H1 (cell line): ENCODE results near the gene ASCC2. TPM values are rescaled to one million over a fixed set of nuclear protein-coding genes. Genes with fewer than 3 reads are reported as not detected.

Experiments
- CTCF ChIA-PET: fragments of 300-600 bp; sonication (Branson Sonifier 250); formaldehyde crosslinking; loops from one replicate; lab custom pipeline; 2021; ENCODE audit not compliant: partially characterized antibody; lab: Charles Lee
- POLR2A ChIA-PET: fragments of 300-600 bp; sonication (Branson Sonifier 250); formaldehyde crosslinking; loops from one replicate; lab custom pipeline; 2021; ENCODE audit warnings: inconsistent platforms; ENCODE audit not compliant: partially characterized antibody; lab: Charles Lee
- DNase-seq, 2 experiments: peaks; one replicate each; pipeline versions ENCODE4 v3.0.0 to v3.0.0-alpha.2; 2010 to 2022; ENCODE audit warnings: low spot score in 2 of 2, low read depth in 1 of 2, mixed read lengths in 1 of 2
- FAIRE-seq: peaks from 2 replicates; lab custom pipeline; 2011; peaks lifted over from hg19 to GRCh38; lab: Jason Lieb, UNC
- H2AFZ ChIP-seq: 2 replicates; pipeline ENCODE4 v1.8.1; 2012; ENCODE audit warnings: low read length, inconsistent platforms
- H2AK5ac ChIP-seq: 2 replicates; pipeline ENCODE4 v1.6.1; 2013; ENCODE audit warnings: low read depth, low read length
- H2BK120ac ChIP-seq: replicated peaks from 2 replicates; pipeline ENCODE3; 2013; ENCODE audit warnings: low read depth, low read length, inconsistent platforms
- H2BK12ac ChIP-seq: 2 replicates; pipeline ENCODE4 v1.6.1; 2013; ENCODE audit warnings: low read depth, low read length
- H2BK15ac ChIP-seq: 2 replicates; pipeline ENCODE4 v1.6.1; 2013; ENCODE audit warnings: low read length
- H2BK20ac ChIP-seq: 2 replicates; pipeline ENCODE4 v1.6.1; 2013; ENCODE audit warnings: low read length
- H2BK5ac ChIP-seq: 2 replicates; pipeline ENCODE4 v1.6.1; 2013; ENCODE audit warnings: low read depth, low read length
- H3K14ac ChIP-seq: 2 replicates; pipeline ENCODE4 v1.6.1; 2013; ENCODE audit warnings: inconsistent platforms; ENCODE audit not compliant: insufficient read length
- H3K18ac ChIP-seq: 2 replicates; pipeline ENCODE4 v1.6.1; 2013; ENCODE audit warnings: low read length; ENCODE audit errors: extremely low read depth
- H3K23ac ChIP-seq: 2 replicates; pipeline ENCODE4 v1.6.1; 2013; ENCODE audit warnings: inconsistent platforms; ENCODE audit not compliant: insufficient read length
- H3K23me2 ChIP-seq: 2 replicates; pipeline ENCODE4 v1.6.1; 2013; ENCODE audit warnings: low read depth, low read length
- H3K27ac ChIP-seq: 2 replicates; pipeline ENCODE4 v1.6.1; 2011; ENCODE audit warnings: low read depth, low read length, inconsistent platforms
- H3K27me3 ChIP-seq, 4 experiments: replicated peaks in 1 of 4; 1 replicate in 1 of 4; 2 replicates in 3 of 4; pipeline versions ENCODE4 v1.6.1 to v1.8.1; 2011 to 2013; ENCODE audit warnings: low read length in 3 of 4, mild to moderate bottlenecking in 3 of 4, inconsistent platforms in 2 of 4, mixed read lengths in 2 of 4, moderate library complexity in 1 of 4; ENCODE audit not compliant: control insufficient read depth in 3 of 4, insufficient read depth in 3 of 4; ENCODE audit errors: extremely low read depth in 1 of 4
- H3K36me3 ChIP-seq, 4 experiments: 2 replicates each; pipeline versions ENCODE4 v1.6.1 to v1.8.1; 2011 to 2013; ENCODE audit warnings: mild to moderate bottlenecking in 4 of 4, low read length in 3 of 4, moderate library complexity in 2 of 4, control low read depth in 1 of 4, inconsistent platforms in 1 of 4; ENCODE audit not compliant: insufficient read depth in 4 of 4, control insufficient read depth in 2 of 4
- H3K4ac ChIP-seq: replicated peaks from 2 replicates; pipeline ENCODE3; 2013; ENCODE audit warnings: low read length, low read depth, mixed read lengths, inconsistent platforms; ENCODE audit not compliant: insufficient read length
- H3K4me1 ChIP-seq, 4 experiments: replicated peaks in 1 of 4; 1 replicate in 1 of 4; 2 replicates in 3 of 4; pipeline versions ENCODE4 v1.6.1 to v1.8.1; 2011 to 2013; ENCODE audit warnings: low read length in 3 of 4, inconsistent platforms in 2 of 4, mixed read lengths in 1 of 4; ENCODE audit not compliant: insufficient read depth in 4 of 4, control insufficient read depth in 3 of 4
- H3K4me2 ChIP-seq, 2 experiments: 2 replicates each; pipeline versions ENCODE4 v1.6.1 to v1.8.1; 2011 to 2013; ENCODE audit warnings: low read depth in 2 of 2, low read length in 2 of 2, control low read depth in 1 of 2, inconsistent platforms in 1 of 2, mild to moderate bottlenecking in 1 of 2; ENCODE audit not compliant: insufficient read depth in 1 of 2
- H3K4me3 ChIP-seq, 4 experiments: fragments of 200-600, 300-600 bp in 1 of 4; sonication (generic), shearing (Covaris generic), sonication (Bioruptor Twin) in 1 of 4; 2 replicates each; pipeline versions ENCODE4 v1.5.1 to v1.8.1; 2011 to 2016; ENCODE audit warnings: low read length in 4 of 4, low read depth in 3 of 4, control low read depth in 2 of 4, inconsistent platforms in 2 of 4, mild to moderate bottlenecking in 2 of 4, mixed read lengths in 1 of 4, moderate library complexity in 1 of 4; ENCODE audit not compliant: insufficient read depth in 2 of 4; ENCODE audit errors: extremely low read depth in 1 of 4
- H3K56ac ChIP-seq: replicated peaks from 2 replicates; pipeline ENCODE3; 2013; ENCODE audit warnings: low read depth, mild to moderate bottlenecking, mixed read lengths, low read length, inconsistent platforms; ENCODE audit not compliant: insufficient read length
- H3K79me1 ChIP-seq: 2 replicates; pipeline ENCODE4 v1.6.1; 2013; ENCODE audit warnings: low read depth, low read length, control low read depth
- H3K79me2 ChIP-seq, 2 experiments: 2 replicates each; pipeline versions ENCODE4 v1.6.1 to v1.8.1; 2012 to 2013; ENCODE audit warnings: low read length in 2 of 2, mild to moderate bottlenecking in 2 of 2, inconsistent platforms in 1 of 2; ENCODE audit not compliant: insufficient read depth in 2 of 2, control insufficient read depth in 1 of 2
- H3K9ac ChIP-seq, 4 experiments: replicated peaks in 1 of 4; 1 replicate in 1 of 4; 2 replicates in 3 of 4; pipeline versions ENCODE4 v1.6.1 to v1.8.1; 2011 to 2013; ENCODE audit warnings: low read depth in 3 of 4, low read length in 3 of 4, control low read depth in 2 of 4, mild to moderate bottlenecking in 2 of 4, moderate library complexity in 2 of 4, inconsistent platforms in 1 of 4; ENCODE audit errors: extremely low read depth in 1 of 4
- H3K9me3 ChIP-seq, 2 experiments: 2 replicates each; pipeline versions ENCODE4 v1.6.1 to v1.8.1; 2012 to 2013; ENCODE audit warnings: mild to moderate bottlenecking in 2 of 2, moderate library complexity in 2 of 2, control low read depth in 1 of 2, inconsistent platforms in 1 of 2, low read depth in 1 of 2, low read length in 1 of 2, mixed read lengths in 1 of 2; ENCODE audit not compliant: insufficient read depth in 2 of 2
- H4K20me1 ChIP-seq, 2 experiments: replicated peaks in 1 of 2; 2 replicates each; pipeline versions ENCODE3 to v1.8.1; 2011 to 2013; ENCODE audit warnings: inconsistent platforms in 2 of 2, low read length in 2 of 2, mild to moderate bottlenecking in 1 of 2; ENCODE audit not compliant: insufficient read depth in 2 of 2, control insufficient read depth in 1 of 2
- H4K5ac ChIP-seq: 2 replicates; pipeline ENCODE4 v1.6.1; 2013; ENCODE audit warnings: low read length, low read depth, mixed read lengths, inconsistent platforms; ENCODE audit not compliant: insufficient read length
- H4K8ac ChIP-seq: 2 replicates; pipeline ENCODE4 v1.8.0; 2013; ENCODE audit warnings: mild to moderate bottlenecking, moderate library complexity, low read length, inconsistent platforms; ENCODE audit not compliant: insufficient read depth; ENCODE audit errors: extremely low read depth
- H4K91ac ChIP-seq: replicated peaks from 2 replicates; pipeline ENCODE3; 2013; ENCODE audit warnings: low read length, mixed read lengths, inconsistent platforms; ENCODE audit not compliant: insufficient read length
- JUN ChIP-seq: IDR thresholded peaks from 2 replicates; pipeline ENCODE4 v1.6.1; 2011; ENCODE audit warnings: low read depth, mild to moderate bottlenecking, improper control_type of control experiment, low read length
- KDM1A ChIP-seq: fragments of 200-600, 300-600 bp; sonication (generic); IDR thresholded peaks from 2 replicates; pipeline ENCODE4 v1.7.1; 2016; ENCODE audit warnings: mild to moderate bottlenecking, low read length, borderline replicate concordance
- KDM4A ChIP-seq: IDR thresholded peaks from one replicate; pipeline ENCODE4 v1.7.1; 2012; ENCODE audit warnings: low read depth, mild to moderate bottlenecking, moderate library complexity, low read length, inconsistent platforms; ENCODE audit not compliant: severe bottlenecking
- KDM5A ChIP-seq: fragments of 200-600 bp; IDR thresholded peaks from 2 replicates; pipeline ENCODE4 v1.7.1; 2012; ENCODE audit warnings: mild to moderate bottlenecking, low read length, inconsistent platforms, mixed read lengths
- NRF1 ChIP-seq: IDR thresholded peaks from 2 replicates; pipeline ENCODE4 v1.6.1; 2011; ENCODE audit warnings: mild to moderate bottlenecking, low read depth, low read length, improper control_type of control experiment
- POU5F1 ChIP-seq: IDR thresholded peaks from 2 replicates; pipeline ENCODE4 v1.6.1; 2011; ENCODE audit warnings: low read depth, mild to moderate bottlenecking, low read length, moderate library complexity
- RAD21 ChIP-seq, 2 experiments: IDR thresholded peaks in 1 of 2; conservative IDR thresholded peaks in 1 of 2; 2 replicates each; pipeline ENCODE4 v1.6.1; 2011; ENCODE audit warnings: low read depth in 2 of 2, low read length in 2 of 2, improper control_type of control experiment in 1 of 2, inconsistent platforms in 1 of 2, mild to moderate bottlenecking in 1 of 2, moderate library complexity in 1 of 2
- SIRT6 ChIP-seq: IDR thresholded peaks from one replicate; pipeline ENCODE4 v1.7.1; 2012; ENCODE audit warnings: low read length, inconsistent platforms
- ZNF274 ChIP-seq: IDR thresholded peaks from 2 replicates; pipeline ENCODE4 v1.7.0; 2012; ENCODE audit warnings: low read length, borderline replicate concordance; ENCODE audit errors: extremely low read depth
- WGBS, 2 experiments: shearing (Covaris generic) in 1 of 2; methylation state at CpG; one replicate each; pipeline versions ENCODE4 v1.1.6 to v1.1.7; 2013 to 2015; ENCODE audit warnings: low lambda C conversion rate in 2 of 2, mixed read lengths in 2 of 2, inconsistent platforms in 1 of 2, low coverage in 1 of 2, missing lambda C conversion rate in 1 of 2; ENCODE audit not compliant: insufficient replicate concordance in 2 of 2, insufficient coverage in 1 of 2, insufficient read length in 1 of 2; ENCODE audit errors: extremely low coverage in 1 of 2, missing lambda C conversion rate in 1 of 2; 5-methylcytosine and 5-hydroxymethylcytosine counted together
- polyA plus RNA-seq, 7 experiments: library from polyadenylated mRNA; depleted of rRNA in 3 of 7; stranded (reverse) in 5 of 7; unstranded in 2 of 7; fragments of >200 nt in 5 of 7; fragments of 200-250 nt in 2 of 7; gene quantifications; 1 replicate in 5 of 7; 2 replicates in 1 of 7; 4 replicates in 1 of 7; pipeline versions ENCODE4 v1.2.1 to v1.2.3, GENCODE V29; 2011 to 2013; ENCODE audit warnings: missing spikeins in 2 of 7, mixed read lengths in 2 of 7
- total RNA-seq: library from RNA; stranded (reverse); fragmentation: NEBNext Ultra II Directional; extraction: Animal tissue kit (Norgen Biotek cat#: 25700); gene quantifications from 2 replicates; pipeline ENCODE4 v1.2.1, GENCODE V29; 2021
- TF ChIP-seq, protein P1 (sequence below): IDR thresholded peaks from 2 replicates; pipeline ENCODE4 v1.6.1; 2012; ENCODE audit warnings: inconsistent platforms
- TF ChIP-seq, protein P2 (sequence below), 3 experiments: IDR thresholded peaks; 1 replicate in 2 of 3; 2 replicates in 1 of 3; pipeline versions ENCODE4 v1.5.1 to v1.6.1; 2011; ENCODE audit warnings: low read length in 3 of 3, mild to moderate bottlenecking in 3 of 3, inconsistent platforms in 2 of 3, low read depth in 1 of 3, moderate library complexity in 1 of 3; ENCODE audit not compliant: insufficient read depth in 1 of 3; ENCODE audit errors: control extremely low read depth in 1 of 3

The ASCC2 gene
- total and polyA plus RNA-seq, 2 of the 8 experiments (the other 6 are each of a cell fraction or from before 2014, with no cell fraction given) = 35.0 to 35.8 TPM

DNA sequence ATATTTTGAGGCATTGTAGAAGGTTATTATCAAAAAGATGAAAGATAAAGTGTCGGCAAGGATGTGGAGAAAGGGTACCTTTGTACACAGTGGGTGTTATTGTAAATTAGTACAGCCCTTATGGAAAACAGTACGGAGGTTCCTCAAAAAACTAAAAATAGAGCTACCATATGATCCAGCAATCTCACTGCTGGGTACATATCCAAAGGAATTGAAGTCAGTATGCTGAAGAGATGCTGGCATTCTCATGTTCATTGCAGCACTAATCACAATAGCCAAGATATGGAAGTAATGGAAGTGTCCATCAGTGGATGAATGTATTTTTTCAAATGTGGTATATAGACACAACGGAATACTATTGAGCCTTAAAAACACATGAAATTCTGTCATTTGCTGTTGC, 29.8 kb upstream of the ASCC2 start:
- Histone ChIP-seq H3K4ac (no peak overlapping the region), H3K4me1 (peaks cover 0 to 9% (median 4%) of the 10 kb centered on the region in 4 experiments; a peak in 5 of 7 replicates), H2BK12ac (no peak overlapping the region), H3K27ac (no peak overlapping the region), H3K9ac (no peak overlapping the region), H3K4me2 (no peak overlapping the region), H4K5ac (no peak overlapping the region), H4K20me1 (no peaks in the 10 kb centered on the region), H4K91ac (no peak overlapping the region), H3K79me2 (no peaks in the 10 kb centered on the region), H2BK15ac (no peak overlapping the region), H2AK5ac (no peak overlapping the region), H3K79me1 (no peaks in the 10 kb centered on the region), H3K14ac (no peak overlapping the region), H3K9me3 (no peaks in the 10 kb centered on the region), H2AFZ (no peak overlapping the region), H3K23ac (no peak overlapping the region), H4K8ac (no peak overlapping the region), H2BK20ac (no peak overlapping the region), H3K56ac (no peak overlapping the region), H3K23me2 (no peaks in the 10 kb centered on the region), H3K36me3 (no peaks in the 10 kb centered on the region), H3K27me3 (no peaks in the 10 kb centered on the region), H2BK120ac (no peak overlapping the region), H3K18ac (no peak overlapping the region), H3K4me3 (no peak overlapping the region), H2BK5ac (no peak overlapping the region)
- TF ChIP-seq POU5F1 (no peak), JUN (no peak), KDM5A (no peak), RAD21 (IDR thresholded peaks at IDR 0.05 in 1 of 2, conservative IDR thresholded peaks at IDR 0.05 in 1 of 2; ENCODE audit: low read depth in 2 of 2, low read length in 2 of 2) (no peak), SIRT6 (no peak), NRF1 (no peak), KDM1A (no peak), KDM4A (no peak), ZNF274 (no peak)
- TF ChIP-seq, protein P1, sequence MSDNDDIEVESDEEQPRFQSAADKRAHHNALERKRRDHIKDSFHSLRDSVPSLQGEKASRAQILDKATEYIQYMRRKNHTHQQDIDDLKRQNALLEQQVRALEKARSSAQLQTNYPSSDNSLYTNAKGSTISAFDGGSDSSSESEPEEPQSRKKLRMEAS = no peak
- TF ChIP-seq, protein P2, sequence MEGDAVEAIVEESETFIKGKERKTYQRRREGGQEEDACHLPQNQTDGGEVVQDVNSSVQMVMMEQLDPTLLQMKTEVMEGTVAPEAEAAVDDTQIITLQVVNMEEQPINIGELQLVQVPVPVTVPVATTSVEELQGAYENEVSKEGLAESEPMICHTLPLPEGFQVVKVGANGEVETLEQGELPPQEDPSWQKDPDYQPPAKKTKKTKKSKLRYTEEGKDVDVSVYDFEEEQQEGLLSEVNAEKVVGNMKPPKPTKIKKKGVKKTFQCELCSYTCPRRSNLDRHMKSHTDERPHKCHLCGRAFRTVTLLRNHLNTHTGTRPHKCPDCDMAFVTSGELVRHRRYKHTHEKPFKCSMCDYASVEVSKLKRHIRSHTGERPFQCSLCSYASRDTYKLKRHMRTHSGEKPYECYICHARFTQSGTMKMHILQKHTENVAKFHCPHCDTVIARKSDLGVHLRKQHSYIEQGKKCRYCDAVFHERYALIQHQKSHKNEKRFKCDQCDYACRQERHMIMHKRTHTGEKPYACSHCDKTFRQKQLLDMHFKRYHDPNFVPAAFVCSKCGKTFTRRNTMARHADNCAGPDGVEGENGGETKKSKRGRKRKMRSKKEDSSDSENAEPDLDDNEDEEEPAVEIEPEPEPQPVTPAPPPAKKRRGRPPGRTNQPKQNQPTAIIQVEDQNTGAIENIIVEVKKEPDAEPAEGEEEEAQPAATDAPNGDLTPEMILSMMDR (IDR thresholded peaks at IDR 0.05; ENCODE audit: control extremely low read depth in 1 of 3, insufficient read depth in 1 of 3, low read depth in 1 of 3, low read length in 3 of 3) = no peak
- DNase-seq (no peak), FAIRE-seq (no peak)
- ChIA-PET CTCF (no interaction called here), POLR2A (interaction anchor here (1.1 kb wide), 1 partner anchor 49 kb away, joined by 3 read pairs; no protein-coding TSS in a partner anchor)
- WGBS, 2 experiments = 85% methylated on average over 3 of the region's 3 CpGs; no CpG with 5 or more reads in 1 of the 2 experiments
